Putamen (tissue), 1 donor: Measurements from ENCODE around the gene YTHDF2.
A peak's percentile ranks its signal among the peaks of the same experiment; 100 is the strongest.
"Not testable (repeated sequence)": the region's sequence is repeated elsewhere in the genome, so short reads cannot be mapped to it uniquely, and the experiment has no call there.

Experiments used
- DNase-seq: peaks from one replicate; pipeline ENCODE4 v3.0.0-alpha.2; 2016; ENCODE audit warnings: low spot score

Gene YTHDF2

GRCh38 chr1:28736450-28737306 is at the start of gene YTHDF2:
Gene YTHDF2 (plus strand): TSS chr1:28736940. CDS start chr1:28737121, 181 bp downstream.
- peak; percentile 97 for DNase-seq

DNA sequence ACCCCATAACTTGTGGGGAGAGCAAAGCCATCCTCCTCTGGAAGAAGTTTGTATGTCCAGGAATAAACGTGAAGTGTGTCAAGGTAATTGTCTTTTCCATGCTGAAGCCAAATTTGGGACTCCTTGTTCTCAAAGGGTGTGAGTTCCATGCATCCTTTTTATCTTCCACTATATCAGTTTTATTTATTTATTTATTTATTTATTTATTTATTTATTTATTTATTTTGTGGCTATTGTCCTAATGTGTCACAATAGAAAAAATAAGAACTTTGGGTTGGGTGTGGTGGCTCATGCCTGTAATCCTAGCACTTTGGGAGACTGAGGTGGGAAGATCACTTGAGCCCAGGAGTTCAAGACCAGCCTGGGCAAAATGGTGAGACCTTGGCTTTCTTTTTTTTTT is 45.1 kb upstream of the YTHDF2 start:
- not testable (repeated sequence) for DNase-seq

GRCh38 chr1:28703629-28704028 is 33.1 kb upstream of the YTHDF2 start:
- no peak for DNase-seq

DNA sequence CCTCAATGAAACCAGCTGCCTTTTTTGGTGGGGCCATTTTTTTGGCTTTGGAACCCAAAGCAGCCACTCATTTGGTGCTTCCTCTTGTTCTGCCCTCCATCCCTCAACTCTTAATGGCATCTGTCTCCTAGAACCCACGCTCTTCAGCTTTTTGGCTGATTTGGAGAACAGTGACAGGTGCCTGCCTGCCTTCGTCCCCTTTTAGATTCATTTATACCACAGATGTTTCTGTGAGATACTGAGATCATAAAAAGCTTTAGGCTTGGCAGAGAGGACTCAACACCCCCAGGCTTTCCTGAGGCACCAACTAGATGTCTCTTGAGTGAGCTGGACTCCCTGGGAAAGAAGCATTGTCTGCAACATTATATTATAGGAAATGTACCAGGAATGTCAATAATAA is 20.4 kb upstream of the YTHDF2 start:
- no peak for DNase-seq

- DNase-seq, result no peak
Measured at GRCh38 chr1:28718166-28718565, 18.6 kb upstream of the YTHDF2 start.

- DNase-seq, result no peak
Measured at GRCh38 chr1:28718586-28719331, 18.0 kb upstream of the YTHDF2 start.

DNA sequence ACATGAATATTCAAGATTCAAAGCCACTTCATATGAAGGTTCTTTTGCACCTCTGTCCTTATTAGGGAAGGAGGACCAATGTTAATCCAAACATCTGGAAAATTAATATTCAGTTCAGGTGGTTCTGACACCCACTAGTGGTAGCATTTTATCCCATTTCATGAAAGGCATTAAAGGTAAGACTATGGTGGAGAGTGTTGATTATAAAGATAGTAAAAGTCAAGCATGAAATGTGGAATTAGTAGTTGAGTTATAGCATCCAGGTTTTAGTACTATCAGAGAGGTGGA is 17.5 kb upstream of the YTHDF2 start:
- no peak for DNase-seq

DNA sequence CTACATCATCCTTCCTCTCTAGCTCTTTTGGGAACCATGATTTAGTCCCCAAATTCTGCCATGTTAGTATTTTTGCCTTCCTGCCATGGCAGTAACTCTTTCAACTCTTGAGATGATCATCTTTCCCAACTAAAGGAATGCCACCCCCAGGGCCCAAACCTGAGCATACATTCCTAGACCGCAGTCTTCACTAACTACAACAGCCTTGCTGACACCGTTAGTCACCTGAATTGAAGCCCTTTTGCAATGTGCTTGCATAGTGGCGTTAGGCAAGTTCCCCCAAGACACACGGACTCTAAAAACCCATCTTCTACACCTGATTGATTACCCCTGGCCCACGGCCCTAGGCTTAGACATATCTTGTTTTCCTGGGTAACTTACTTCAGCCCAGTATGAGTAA is 16.4 kb upstream of the YTHDF2 start:
- DNase-seq, result no peak

GRCh38 chr1:28721927-28722326 is 14.8 kb upstream of the YTHDF2 start:
- DNase-seq, result not testable (repeated sequence)

DNA sequence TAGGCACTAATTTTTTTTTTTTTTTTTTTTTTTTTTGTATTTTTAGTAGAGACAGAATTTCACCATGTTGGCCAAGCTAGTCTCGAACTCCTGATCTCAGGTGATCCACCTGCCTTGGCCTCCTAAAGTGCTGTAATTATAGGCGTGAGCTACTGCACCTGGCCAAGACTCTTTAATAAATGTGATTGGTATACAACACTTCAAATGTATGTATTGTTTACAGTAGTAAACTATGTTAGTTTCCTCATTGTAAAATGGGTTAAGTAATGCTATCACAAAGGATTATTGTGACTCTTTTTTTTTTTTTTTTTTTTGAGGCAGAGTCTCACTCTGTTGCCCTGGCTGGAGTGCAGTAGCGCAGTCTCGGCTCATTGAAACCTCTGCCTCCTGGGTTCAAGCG is 11.4 kb upstream of the YTHDF2 start:
- not testable (repeated sequence) for DNase-seq

- no peak for DNase-seq
Measured at GRCh38 chr1:28735961-28736449, 735 bp upstream of the YTHDF2 start.

- peak; percentile 15 for DNase-seq
Measured at GRCh38 chr1:28737307-28738132, 780 bp downstream of the YTHDF2 start.

GRCh38 chr1:28740118-28740517 is 3.4 kb downstream of the YTHDF2 start:
- DNase-seq, result peak; percentile 37

DNA sequence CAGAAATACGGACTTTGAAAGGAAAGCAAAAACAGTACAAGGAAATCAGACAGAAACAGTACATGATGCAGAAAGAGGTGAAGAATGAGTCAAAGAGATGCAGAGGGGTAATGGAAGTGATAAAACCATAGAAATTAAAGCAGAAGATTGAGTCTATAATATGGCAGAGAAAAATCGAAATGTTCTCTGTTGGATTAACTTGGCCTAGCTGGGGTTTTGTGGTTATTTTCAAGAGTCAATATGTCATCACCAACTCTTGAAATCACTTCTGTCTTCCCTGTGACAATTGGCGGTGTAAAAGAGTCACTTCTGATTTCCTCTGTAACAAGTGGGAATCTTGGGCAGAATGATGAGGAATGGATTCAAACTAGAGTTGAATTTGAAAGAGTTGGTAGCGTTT is 7.4 kb downstream of the YTHDF2 start:
- DNase-seq, result no peak

DNA sequence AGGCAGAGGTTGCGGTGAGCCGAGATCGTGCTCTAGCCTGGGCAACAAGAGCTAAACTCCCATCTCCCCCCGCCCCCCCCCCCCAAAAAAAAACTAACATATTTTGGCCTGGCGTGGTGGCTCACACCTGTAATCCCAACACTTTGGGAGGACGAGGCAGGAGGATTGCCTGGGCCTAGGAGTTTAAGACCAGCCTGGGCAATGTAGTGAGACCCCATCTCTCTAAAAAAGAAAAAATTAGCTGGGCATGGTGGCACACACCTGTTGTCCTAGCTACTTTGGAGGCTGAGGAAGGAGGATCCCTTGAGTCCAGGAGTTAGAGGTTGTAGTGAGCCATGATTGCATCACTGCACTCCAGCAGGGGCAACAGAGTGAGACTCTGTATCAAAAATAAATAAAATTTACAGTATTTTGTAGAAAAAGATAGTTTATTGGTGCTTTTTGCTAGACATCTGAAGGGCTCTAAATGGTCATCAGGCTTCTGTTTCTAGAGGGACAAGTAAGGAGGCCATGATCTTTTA is 9.0 kb downstream of the YTHDF2 start:
- no peak for DNase-seq

DNA sequence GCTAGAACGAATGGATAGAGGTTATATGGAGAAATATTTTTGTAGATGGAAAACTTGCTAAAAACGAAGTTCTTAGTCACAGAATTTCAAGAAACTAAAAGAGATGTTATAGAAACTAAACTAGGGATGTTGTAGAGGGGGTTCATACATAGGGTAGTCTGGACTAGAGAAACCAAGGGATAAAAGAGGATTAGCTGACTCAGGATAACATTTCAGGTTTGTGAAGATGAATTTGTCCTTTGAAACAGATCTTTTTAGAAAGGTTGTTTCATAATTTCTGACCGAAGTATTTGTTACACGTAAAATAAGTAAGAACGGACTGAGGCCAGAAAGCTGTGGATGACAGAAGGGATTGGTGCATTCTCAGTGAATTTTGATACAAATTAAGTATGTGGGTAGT is 13.6 kb downstream of the YTHDF2 start:
- DNase-seq, result no peak

DNA sequence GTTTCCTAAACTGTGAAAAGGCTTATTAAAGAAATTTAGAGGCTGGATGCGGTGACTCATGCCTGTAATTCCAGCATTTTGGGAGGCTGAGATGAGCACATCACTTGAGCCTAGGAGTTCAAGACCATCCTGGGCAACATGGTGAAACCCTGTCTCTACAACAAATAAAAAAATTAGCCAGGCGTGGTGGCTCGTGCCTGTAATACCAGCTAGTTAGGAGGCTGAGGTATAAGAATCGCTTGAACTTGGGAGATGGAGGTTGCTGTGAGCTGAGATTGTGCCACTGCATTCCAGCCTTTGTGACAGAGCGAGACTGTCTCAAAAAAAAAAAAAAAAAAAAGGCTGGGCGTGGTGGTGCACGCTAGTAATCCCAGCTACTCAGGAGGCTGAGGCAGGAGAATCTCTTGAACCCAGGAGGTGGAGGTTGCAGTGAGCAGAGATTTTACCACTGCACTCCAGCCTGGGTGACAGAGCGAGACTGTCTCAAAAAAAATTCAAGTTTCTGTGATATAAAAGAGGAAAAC is 14.1 kb downstream of the YTHDF2 start:
- not testable (repeated sequence) for DNase-seq

GRCh38 chr1:28751315-28752060 is 14.7 kb downstream of the YTHDF2 start:
- DNase-seq, result no peak

DNA sequence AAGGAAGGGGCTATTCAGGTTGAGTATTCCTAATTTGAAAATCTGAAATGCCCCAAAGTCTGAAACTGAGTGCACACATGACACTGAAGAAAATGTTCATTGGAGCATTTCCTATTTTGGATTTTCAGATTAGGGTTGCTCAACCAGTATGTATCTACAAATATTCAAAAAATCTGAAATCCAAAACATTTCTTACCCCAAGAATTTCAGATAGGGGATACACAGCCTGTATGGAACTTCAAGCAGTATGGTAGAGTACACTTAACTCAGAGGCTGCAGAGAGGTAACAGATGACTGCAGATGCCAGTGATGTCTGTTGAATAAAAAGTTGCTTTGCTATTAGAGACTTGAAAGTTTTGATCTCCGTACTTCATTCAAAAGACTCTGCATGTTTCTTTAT is 19.0 kb downstream of the YTHDF2 start:
- no peak for DNase-seq

DNA sequence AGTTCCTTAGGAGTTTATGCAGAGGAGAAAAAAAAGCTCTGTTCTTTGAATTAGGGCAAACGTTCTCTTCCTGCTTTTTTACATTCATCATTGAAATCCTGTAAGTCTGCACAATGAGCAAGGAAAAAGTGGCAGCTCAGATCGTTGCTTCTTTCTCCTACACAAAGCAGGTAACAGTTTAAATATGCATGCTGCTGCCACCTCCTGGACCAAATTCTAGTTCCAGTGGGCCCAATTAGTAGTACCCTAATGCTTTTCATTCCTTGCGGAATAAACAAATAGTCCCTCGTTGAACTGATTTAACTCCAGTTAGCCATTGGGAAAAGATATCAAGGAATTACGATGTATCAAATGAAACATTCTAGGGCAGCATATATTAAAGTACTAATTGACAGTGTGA is 20.1 kb downstream of the YTHDF2 start:
- peak; percentile 32 for DNase-seq

- no peak for DNase-seq
Measured at GRCh38 chr1:28758420-28758819, 21.7 kb downstream of the YTHDF2 start.
